Bronchial epithelial cell (primary cell): ENCODE results near the gene PDGFRB. TPM values are rescaled to one million over a fixed set of nuclear protein-coding genes. Genes with fewer than 3 reads are reported as not detected.

Source experiments
- DNase-seq: peaks from one replicate; pipeline ENCODE4 v3.0.0-alpha.2; 2010; ENCODE audit warnings: low read depth
- FAIRE-seq: peaks from 2 replicates; lab custom pipeline; 2011; peaks lifted over from hg19 to GRCh38; lab: Jason Lieb, UNC
- H3K27me3 ChIP-seq: 2 replicates; pipeline ENCODE4 v1.5.1; 2011; ENCODE audit warnings: low read length; ENCODE audit not compliant: control insufficient read depth, insufficient read depth
- H3K36me3 ChIP-seq: 2 replicates; pipeline ENCODE4 v1.5.1; 2011; ENCODE audit warnings: low read length; ENCODE audit not compliant: control insufficient read depth, insufficient read depth
- H3K4me3 ChIP-seq: 2 replicates; pipeline ENCODE4 v1.5.1; 2011; ENCODE audit warnings: mild to moderate bottlenecking, low read depth, low read length, control low read depth
- CTCF ChIP-seq: IDR thresholded peaks from 2 replicates; pipeline ENCODE4 v1.5.1; 2011; ENCODE audit warnings: mild to moderate bottlenecking, moderate library complexity, low read length, control low read depth, inconsistent platforms; ENCODE audit not compliant: insufficient read depth, severe bottlenecking
- total RNA-seq: library from RNA; depleted of rRNA; stranded (reverse); fragments of >200 nt; gene quantifications from 2 replicates; pipeline ENCODE4 v1.2.1, GENCODE V29; 2014

Gene PDGFRB
- total RNA-seq, 1 donor from 2014 or later, result 1.6 TPM

DNA sequence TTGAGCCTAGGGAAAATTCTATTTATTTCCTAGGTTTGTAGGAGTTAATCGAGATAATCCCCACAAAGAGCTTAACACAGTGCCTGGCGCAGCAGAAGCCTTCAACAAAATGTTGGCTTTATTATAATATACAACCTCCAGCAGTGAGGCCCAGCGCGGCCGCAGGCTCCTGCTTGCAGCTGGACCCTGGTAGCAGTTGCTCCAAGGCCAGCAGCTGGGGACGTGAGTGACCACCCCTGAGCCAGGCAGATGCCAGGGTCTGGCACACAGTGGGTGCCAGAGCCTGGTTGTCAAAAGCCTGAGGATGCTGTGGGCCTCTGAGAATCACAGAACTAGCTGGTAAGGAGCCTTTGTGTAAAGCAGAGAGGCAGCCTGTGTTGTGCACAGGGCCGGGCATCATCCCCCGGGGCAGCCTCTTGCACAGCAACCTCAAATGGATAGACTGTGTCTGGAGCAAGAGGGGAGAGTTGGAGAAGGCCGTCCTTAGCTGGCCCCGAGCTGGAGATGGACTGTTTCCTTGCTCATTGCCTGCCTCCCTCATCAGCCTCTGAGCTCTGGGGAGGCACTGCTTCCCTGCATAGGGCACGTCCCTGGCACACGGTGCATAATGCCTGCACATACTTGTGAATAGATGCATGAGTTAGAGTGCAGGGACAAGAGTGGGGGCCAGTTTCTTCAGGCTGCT, 86.5 kb downstream of the PDGFRB start:
- FAIRE-seq (no peak), DNase-seq (no peak)
- no peak overlapping the region for H3K4me3 ChIP-seq
- H3K36me3 ChIP-seq, result no peaks in the 10 kb centered on the region
- H3K27me3 ChIP-seq, result no peaks in the 10 kb centered on the region
- no peak for TF ChIP-seq CTCF

GRCh38 chr5:150068472-150068871, 87.2 kb downstream of the PDGFRB start:
- DNase-seq (no peak), FAIRE-seq (no peak)

GRCh38 chr5:150068071-150068470, 87.6 kb downstream of the PDGFRB start:
- peak; percentile 52 for FAIRE-seq
- Histone ChIP-seq H3K27me3 (no peaks in the 10 kb centered on the region), H3K4me3 (no peak overlapping the region), H3K36me3 (no peaks in the 10 kb centered on the region)
- no peak for DNase-seq
- no peak for TF ChIP-seq CTCF

More at GRCh38 chr5:150068472-150068871, 87.2 kb downstream of the PDGFRB start:
- TF ChIP-seq CTCF, result no peak
- H3K36me3 ChIP-seq, result no peaks in the 10 kb centered on the region
- H3K27me3 ChIP-seq, result no peaks in the 10 kb centered on the region
- no peak overlapping the region for H3K4me3 ChIP-seq

DNA sequence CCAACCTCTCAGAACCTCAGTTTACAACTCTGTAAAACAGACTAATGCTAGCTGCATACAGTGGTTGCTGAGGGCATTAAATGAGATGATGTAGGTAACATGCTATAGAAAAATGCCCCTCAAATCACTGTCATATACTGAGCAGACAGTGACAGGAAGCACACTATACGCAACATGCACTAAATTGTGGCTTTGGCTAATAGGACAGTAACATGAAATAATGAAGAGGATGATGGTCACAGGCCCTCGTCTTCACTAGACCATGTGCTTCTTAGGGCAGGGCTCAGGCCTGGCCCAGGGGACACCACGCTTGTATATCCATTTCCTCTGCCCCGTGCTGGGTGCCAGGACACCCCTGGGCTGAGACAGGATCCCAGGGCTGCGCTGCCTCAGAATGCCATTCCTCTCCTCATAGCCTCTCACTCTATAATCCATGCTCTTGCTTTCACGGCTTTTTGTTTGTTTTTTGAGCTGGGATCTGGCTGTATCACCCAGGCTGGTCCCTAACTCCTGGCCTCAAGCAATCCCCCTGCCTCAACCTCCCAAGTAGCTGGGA, 88.2 kb downstream of the PDGFRB start:
- no peak for DNase-seq
- no peak overlapping the region for H3K4me3 ChIP-seq
- FAIRE-seq, result no peak
- H3K36me3 ChIP-seq, result no peaks in the 10 kb centered on the region
- no peaks in the 10 kb centered on the region for H3K27me3 ChIP-seq
- TF ChIP-seq CTCF, result no peak

- DNase-seq (peak; percentile 81), FAIRE-seq (peak; percentile 81)
- no peaks in the 10 kb centered on the region for H3K27me3 ChIP-seq
- no peak overlapping the region for H3K4me3 ChIP-seq
- H3K36me3 ChIP-seq, result no peaks in the 10 kb centered on the region
- no peak for TF ChIP-seq CTCF
Measured at GRCh38 chr5:150066901-150067396, 88.7 kb downstream of the PDGFRB start.
